ENCODE results near the gene PLXNB1.
A peak's percentile ranks its signal among the peaks of the same experiment; 100 is the strongest.

Gene PLXNB1

DNA sequence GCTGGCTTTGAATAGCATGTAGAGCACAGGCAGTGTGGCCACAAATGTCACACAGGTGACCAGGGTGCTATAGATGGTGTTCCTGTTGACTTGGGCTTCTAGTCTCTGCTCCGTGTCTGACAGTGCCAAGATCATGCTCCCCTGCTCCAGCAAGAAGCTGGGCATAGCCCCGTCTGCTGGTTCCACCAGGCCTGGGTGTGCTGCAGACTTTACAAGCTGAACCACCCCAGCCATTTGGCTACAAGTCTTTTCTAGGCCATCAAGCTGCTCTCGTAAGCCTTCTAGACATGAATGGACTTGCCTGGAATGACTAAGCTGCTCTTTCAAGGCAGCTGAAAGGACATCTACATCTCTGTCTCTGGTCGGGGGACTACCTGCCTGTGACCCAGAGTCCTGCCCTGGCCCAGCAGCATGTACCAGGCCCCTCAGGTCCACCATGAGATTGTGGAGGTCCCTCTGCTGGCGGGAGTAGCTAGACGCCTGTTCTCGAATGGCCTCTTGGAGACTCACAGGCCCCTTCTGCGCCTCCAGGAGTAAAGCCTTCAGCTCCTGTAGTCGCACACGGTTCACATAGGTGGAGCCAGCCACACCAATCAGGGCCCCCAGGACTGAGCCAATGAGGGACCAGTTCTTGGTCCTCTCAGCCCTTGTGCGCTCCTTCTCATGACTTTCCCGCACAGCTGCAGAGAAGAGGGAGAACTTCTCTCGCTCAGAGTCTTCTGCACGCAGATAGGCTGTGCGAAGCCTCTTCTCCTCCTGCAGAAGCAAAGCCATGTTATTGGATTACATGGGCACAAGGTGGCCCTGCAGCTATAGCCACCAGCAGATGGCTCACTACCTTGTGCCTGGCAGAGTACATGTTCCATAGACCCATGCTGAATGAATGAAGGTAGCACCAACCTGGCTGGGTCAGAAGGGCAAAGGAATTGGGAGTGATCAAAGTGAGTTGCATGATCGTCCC is 2.8 kb upstream of the PLXNB1 start:
- Histone ChIP-seq H3K4me3 (replicated peaks; ENCODE audit: insufficient read depth, low read length) (no peak overlapping the region), H3K27me3 (ENCODE audit: insufficient read depth, poor library complexity, severe bottlenecking) (peaks cover 2% of the 10 kb centered on the region), H3K27ac (replicated peaks) (no peak overlapping the region)
- TF ChIP-seq REST (IDR thresholded peaks at IDR 0.05; ENCODE audit: insufficient replicate concordance, low read depth), result no peak
- TF ChIP-seq SPI1 (IDR thresholded peaks at IDR 0.05; ENCODE audit: borderline replicate concordance, low read depth), result no peak
- TF ChIP-seq GABPA (IDR thresholded peaks at IDR 0.05; ENCODE audit: low read depth), result no peak
- no peak for TF ChIP-seq POLR2AphosphoS5 (IDR thresholded peaks at IDR 0.05; ENCODE audit: low read depth)
- TF ChIP-seq, protein P1, sequence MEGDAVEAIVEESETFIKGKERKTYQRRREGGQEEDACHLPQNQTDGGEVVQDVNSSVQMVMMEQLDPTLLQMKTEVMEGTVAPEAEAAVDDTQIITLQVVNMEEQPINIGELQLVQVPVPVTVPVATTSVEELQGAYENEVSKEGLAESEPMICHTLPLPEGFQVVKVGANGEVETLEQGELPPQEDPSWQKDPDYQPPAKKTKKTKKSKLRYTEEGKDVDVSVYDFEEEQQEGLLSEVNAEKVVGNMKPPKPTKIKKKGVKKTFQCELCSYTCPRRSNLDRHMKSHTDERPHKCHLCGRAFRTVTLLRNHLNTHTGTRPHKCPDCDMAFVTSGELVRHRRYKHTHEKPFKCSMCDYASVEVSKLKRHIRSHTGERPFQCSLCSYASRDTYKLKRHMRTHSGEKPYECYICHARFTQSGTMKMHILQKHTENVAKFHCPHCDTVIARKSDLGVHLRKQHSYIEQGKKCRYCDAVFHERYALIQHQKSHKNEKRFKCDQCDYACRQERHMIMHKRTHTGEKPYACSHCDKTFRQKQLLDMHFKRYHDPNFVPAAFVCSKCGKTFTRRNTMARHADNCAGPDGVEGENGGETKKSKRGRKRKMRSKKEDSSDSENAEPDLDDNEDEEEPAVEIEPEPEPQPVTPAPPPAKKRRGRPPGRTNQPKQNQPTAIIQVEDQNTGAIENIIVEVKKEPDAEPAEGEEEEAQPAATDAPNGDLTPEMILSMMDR (IDR thresholded peaks at IDR 0.05; ENCODE audit: insufficient read depth, low read length), result no peak
- peak in 1 of 2 experiments; percentile 16 for DNase-seq (ENCODE audit: low read depth in 1 of 2, low spot score in 1 of 2)

DNA sequence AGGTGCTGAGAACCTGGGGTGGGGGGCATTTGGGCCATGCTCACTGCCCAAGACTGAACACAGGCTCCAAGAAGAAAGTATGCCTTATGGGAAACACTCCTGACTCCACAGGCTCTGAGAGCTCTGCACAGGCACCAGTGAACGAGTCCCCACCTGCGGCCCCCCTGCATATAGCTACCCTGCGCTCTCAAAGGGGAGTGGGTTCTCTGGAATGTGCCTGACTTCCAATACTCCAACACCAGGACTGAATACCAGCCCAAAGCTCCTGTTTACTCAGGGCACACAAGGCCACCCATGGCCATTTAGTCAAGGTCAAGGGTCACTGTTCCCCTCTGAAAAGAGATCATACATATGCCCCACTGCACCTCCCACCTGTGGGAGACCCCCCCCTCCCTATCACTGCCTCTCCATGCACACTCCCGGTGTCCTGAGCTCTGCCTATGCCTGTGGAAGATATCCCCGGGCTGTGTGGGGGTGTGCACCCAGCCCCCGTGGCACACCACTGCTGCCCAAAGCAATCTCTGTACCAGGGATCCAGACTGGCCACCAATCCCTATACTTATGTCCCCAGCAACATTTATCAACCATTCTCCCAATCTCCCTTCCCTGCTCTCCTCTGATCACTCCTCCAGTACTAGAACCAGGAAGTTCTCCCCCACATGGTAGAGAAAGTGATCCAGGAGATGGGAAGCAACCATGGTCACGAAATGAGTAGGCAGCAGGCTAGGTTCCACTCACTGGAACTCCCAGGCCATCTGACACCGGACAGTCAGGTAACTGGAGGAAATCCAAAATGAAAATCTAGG is 1.5 kb upstream of the PLXNB1 start:
- no peak overlapping the region for H3K4me3 ChIP-seq (replicated peaks; ENCODE audit: insufficient read depth, low read length)
- no peak for TF ChIP-seq REST (IDR thresholded peaks at IDR 0.05; ENCODE audit: insufficient replicate concordance, low read depth)
- no peak for TF ChIP-seq SPI1 (IDR thresholded peaks at IDR 0.05; ENCODE audit: borderline replicate concordance, low read depth)
- TF ChIP-seq, protein P1 (IDR thresholded peaks at IDR 0.05; ENCODE audit: insufficient read depth, low read length), result no peak
- no peak for TF ChIP-seq GABPA (IDR thresholded peaks at IDR 0.05; ENCODE audit: low read depth)
- no peak for TF ChIP-seq POLR2AphosphoS5 (IDR thresholded peaks at IDR 0.05; ENCODE audit: low read depth)
- H3K27ac ChIP-seq (replicated peaks), result no peak overlapping the region
- peaks cover 2% of the 10 kb centered on the region for H3K27me3 ChIP-seq (ENCODE audit: insufficient read depth, poor library complexity, severe bottlenecking)
- DNase-seq (ENCODE audit: low read depth in 1 of 2, low spot score in 1 of 2), result no peak

DNA sequence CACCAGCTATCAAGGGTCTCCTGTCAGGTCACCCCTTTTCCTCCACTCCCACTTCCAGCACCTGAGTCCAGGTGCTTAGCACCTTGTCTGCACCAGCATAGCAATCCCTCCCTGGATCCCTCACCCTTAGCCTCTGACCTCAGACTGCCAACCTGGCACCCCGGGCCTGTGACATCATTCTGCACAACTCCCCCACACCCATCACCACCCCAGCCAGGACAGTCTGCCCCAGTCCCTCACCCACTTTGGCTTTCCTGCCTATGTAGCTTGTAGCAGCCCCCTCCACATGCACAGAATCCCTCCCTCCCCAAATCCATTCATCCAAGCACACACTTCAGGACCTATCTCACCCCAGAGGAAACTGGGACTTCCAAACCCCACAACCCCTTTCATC is 819 bp upstream of the PLXNB1 start:
- no peak for DNase-seq (ENCODE audit: low read depth in 1 of 2, low spot score in 1 of 2)
- Histone ChIP-seq H3K27ac (replicated peaks) (no peak overlapping the region), H3K4me3 (replicated peaks; ENCODE audit: insufficient read depth, low read length) (no peak overlapping the region), H3K27me3 (ENCODE audit: insufficient read depth, poor library complexity, severe bottlenecking) (peaks cover 2% of the 10 kb centered on the region)
- TF ChIP-seq SPI1 (IDR thresholded peaks at IDR 0.05; ENCODE audit: borderline replicate concordance, low read depth) (no peak), POLR2AphosphoS5 (IDR thresholded peaks at IDR 0.05; ENCODE audit: low read depth) (no peak), GABPA (IDR thresholded peaks at IDR 0.05; ENCODE audit: low read depth) (no peak), REST (IDR thresholded peaks at IDR 0.05; ENCODE audit: insufficient replicate concordance, low read depth) (no peak)
- TF ChIP-seq, protein P1 (IDR thresholded peaks at IDR 0.05; ENCODE audit: insufficient read depth, low read length), result no peak

Measured in HL-60 (cell line).